Breast epithelium (tissue), 3 donors: ENCODE data around the gene KCNH2.

Experiments used
- POLR2A ChIP-seq: fragments of 450-650 bp; IDR thresholded peaks from one replicate; pipeline ENCODE4 v1.6.1; 2016; ENCODE audit warnings: antibody characterized with exemption, mild to moderate bottlenecking, moderate library complexity
- TF ChIP-seq, protein P1 (sequence below), 3 donors: fragments of 450-650 bp; IDR thresholded peaks; one replicate each; pipeline ENCODE4 v1.5.1; 2016 to 2017; ENCODE audit warnings: antibody characterized with exemption in 3 of 3, mild to moderate bottlenecking in 3 of 3, moderate library complexity in 3 of 3

DNA sequence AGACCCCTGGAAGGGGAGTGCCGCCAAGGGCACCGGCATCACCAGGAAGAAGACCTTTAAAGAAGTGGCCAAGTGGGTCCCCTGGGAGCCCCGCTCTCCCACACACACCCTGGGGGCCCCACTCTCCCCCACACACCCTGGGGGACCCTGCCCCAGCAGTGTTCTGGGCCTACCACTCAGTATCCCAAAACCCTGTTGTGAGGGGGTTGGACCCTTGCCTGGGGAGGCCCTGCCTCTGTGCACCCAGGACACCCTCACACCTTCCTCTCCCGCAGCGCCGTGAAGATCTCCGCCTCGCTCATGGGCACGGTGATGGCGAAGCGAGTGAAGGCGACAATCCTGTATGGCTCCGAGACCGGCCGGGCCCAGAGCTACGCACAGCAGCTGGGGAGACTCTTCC is 23.4 kb upstream of the KCNH2 start:
- TF ChIP-seq, protein P1, sequence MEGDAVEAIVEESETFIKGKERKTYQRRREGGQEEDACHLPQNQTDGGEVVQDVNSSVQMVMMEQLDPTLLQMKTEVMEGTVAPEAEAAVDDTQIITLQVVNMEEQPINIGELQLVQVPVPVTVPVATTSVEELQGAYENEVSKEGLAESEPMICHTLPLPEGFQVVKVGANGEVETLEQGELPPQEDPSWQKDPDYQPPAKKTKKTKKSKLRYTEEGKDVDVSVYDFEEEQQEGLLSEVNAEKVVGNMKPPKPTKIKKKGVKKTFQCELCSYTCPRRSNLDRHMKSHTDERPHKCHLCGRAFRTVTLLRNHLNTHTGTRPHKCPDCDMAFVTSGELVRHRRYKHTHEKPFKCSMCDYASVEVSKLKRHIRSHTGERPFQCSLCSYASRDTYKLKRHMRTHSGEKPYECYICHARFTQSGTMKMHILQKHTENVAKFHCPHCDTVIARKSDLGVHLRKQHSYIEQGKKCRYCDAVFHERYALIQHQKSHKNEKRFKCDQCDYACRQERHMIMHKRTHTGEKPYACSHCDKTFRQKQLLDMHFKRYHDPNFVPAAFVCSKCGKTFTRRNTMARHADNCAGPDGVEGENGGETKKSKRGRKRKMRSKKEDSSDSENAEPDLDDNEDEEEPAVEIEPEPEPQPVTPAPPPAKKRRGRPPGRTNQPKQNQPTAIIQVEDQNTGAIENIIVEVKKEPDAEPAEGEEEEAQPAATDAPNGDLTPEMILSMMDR (IDR thresholded peaks at IDR 0.05) = no peak
- no peak for TF ChIP-seq POLR2A
